ENCODE results near the gene ELF3. TPM values are rescaled to one million over a fixed set of nuclear protein-coding genes. Genes with fewer than 3 reads are reported as not detected.

The ELF3 gene
- total and polyA plus RNA-seq, 2 of the 4 experiments (the other 2 are of a cell fraction): under 0.01 to 0.38 TPM

- no peak overlapping the region for H2BK15ac ChIP-seq (ENCODE audit: low read depth, low read length)
- H3K56ac ChIP-seq (ENCODE audit: extremely low read depth, insufficient read depth, low read length): no peak overlapping the region
- no peak overlapping the region for H3K4me3 ChIP-seq (ENCODE audit: insufficient read depth, low read depth, low read length)
- H4K8ac ChIP-seq (ENCODE audit: low read depth in 2 of 2, low read length in 2 of 2): no peak overlapping the region
- H4K5ac ChIP-seq (ENCODE audit: low read depth, low read length): no peak overlapping the region; the same call in 1 of the 2 replicates
- no peaks in the 10 kb centered on the region; the same call in 1 of the 2 replicates for H3K9me1 ChIP-seq (ENCODE audit: insufficient read depth, low read length)
- peaks cover 18% of the 10 kb centered on the region for H3K4me1 ChIP-seq (ENCODE audit: control insufficient read depth, insufficient read depth, low read length)
- ATAC-seq (ENCODE audit: low read depth) (no peak), DNase-seq (no peak)
- ChIA-PET CTCF (interaction anchor here (0.5 to 1.5 kb wide), 3 partner anchors 12 to 98 kb away, joined by 3 to 6 read pairs (median 4); no protein-coding TSS in a partner anchor), POLR2A (ENCODE audit: unreplicated experiment) (no interaction called here)
- H2BK5ac ChIP-seq (ENCODE audit: low read depth, low read length, poor library complexity, severe bottlenecking): no peak overlapping the region
- 0 out of 2 replicates have a peak overlapping the region, but pooled peaks have one; percentile 2 for H2BK20ac ChIP-seq (ENCODE audit: low read depth, low read length)
- no peaks in the 10 kb centered on the region for H4K20me1 ChIP-seq (ENCODE audit: insufficient read depth, low read length)
- H3K14ac ChIP-seq (replicated peaks; ENCODE audit: low read depth, low read length): no peak overlapping the region
- no peak overlapping the region for H2AK5ac ChIP-seq (ENCODE audit: low read depth, low read length)
- dilution Hi-C loops (cut with HindIII; ENCODE audit: low sequenced_read_pairs, unreplicated experiment) (no loop called here), in situ Hi-C loops (cut with MboI; ENCODE audit: low sequenced_read_pairs) (no loop called here), intact Hi-C loops (cut with micrococcal nuclease) (no loop called here)
- H3K36me3 ChIP-seq (ENCODE audit: control insufficient read depth, insufficient read depth, low read length): no peaks in the 10 kb centered on the region
- no peak overlapping the region for H2AK9ac ChIP-seq (replicated peaks; ENCODE audit: low read depth, low read length, poor library complexity)
- 87% methylated on average over 4 of the region's 21 CpGs; no CpG with 5 or more reads in 1 of the 2 experiments for WGBS, 2 experiments (ENCODE audit: extremely low coverage in 2 of 2, insufficient read length in 1 of 2)
- H3K79me1 ChIP-seq (ENCODE audit: low read depth in 1 of 2, low read length in 2 of 2): no peaks in the 10 kb centered on the region
- H3K9me3 ChIP-seq (ENCODE audit: control insufficient read depth, insufficient read depth, low read length): no peaks in the 10 kb centered on the region
- H3K9ac ChIP-seq (ENCODE audit: low read depth, low read length): no peak overlapping the region
- H3K4ac ChIP-seq (ENCODE audit: low read depth, low read length): peak overlapping the region; percentile 22; the same call in 1 of the 2 replicates
- H3K4me2 ChIP-seq (ENCODE audit: low read depth, low read length): no peak overlapping the region
- H3K23ac ChIP-seq (ENCODE audit: low read depth, low read length): no peak overlapping the region
- H3K27ac ChIP-seq (ENCODE audit: insufficient read depth, low read length): peak overlapping the region; percentile 5; the same call in 1 of the 2 replicates
- H4K91ac ChIP-seq (ENCODE audit: insufficient read depth, low read depth, low read length): no peak overlapping the region
- H2BK120ac ChIP-seq (ENCODE audit: low read depth, low read length): no peak overlapping the region
- BruUV-seq (replicated peaks): no TSS peak
- peaks cover 8% of the 10 kb centered on the region for H3K27me3 ChIP-seq (ENCODE audit: control insufficient read depth, insufficient read depth, low read length)
- no peak overlapping the region; the same call in 1 of the 2 replicates for H3K18ac ChIP-seq (ENCODE audit: low read depth, low read length)
- H2AFZ ChIP-seq (replicated peaks; ENCODE audit: low read length, poor library complexity): no peak overlapping the region
- no peak for TF ChIP-seq CHD1 (IDR thresholded peaks at IDR 0.05; ENCODE audit: low read depth, low read length)
- TF ChIP-seq MAZ (IDR thresholded peaks at IDR 0.05; ENCODE audit: borderline replicate concordance, low read depth, low read length): no peak
- no peak for TF ChIP-seq NFE2L2 (IDR thresholded peaks at IDR 0.05; ENCODE audit: low read depth, low read length)
- TF ChIP-seq CEBPB (IDR thresholded peaks at IDR 0.05; ENCODE audit: low read depth, low read length): no peak
- TF ChIP-seq, protein P1, sequence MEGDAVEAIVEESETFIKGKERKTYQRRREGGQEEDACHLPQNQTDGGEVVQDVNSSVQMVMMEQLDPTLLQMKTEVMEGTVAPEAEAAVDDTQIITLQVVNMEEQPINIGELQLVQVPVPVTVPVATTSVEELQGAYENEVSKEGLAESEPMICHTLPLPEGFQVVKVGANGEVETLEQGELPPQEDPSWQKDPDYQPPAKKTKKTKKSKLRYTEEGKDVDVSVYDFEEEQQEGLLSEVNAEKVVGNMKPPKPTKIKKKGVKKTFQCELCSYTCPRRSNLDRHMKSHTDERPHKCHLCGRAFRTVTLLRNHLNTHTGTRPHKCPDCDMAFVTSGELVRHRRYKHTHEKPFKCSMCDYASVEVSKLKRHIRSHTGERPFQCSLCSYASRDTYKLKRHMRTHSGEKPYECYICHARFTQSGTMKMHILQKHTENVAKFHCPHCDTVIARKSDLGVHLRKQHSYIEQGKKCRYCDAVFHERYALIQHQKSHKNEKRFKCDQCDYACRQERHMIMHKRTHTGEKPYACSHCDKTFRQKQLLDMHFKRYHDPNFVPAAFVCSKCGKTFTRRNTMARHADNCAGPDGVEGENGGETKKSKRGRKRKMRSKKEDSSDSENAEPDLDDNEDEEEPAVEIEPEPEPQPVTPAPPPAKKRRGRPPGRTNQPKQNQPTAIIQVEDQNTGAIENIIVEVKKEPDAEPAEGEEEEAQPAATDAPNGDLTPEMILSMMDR (conservative IDR thresholded peaks at IDR 0.05; ENCODE audit: low read depth, low read length): no peak
- no peak for TF ChIP-seq ELK1 (IDR thresholded peaks at IDR 0.05; ENCODE audit: borderline replicate concordance, low read depth, low read length)
- no peak for TF ChIP-seq MAFK (IDR thresholded peaks at IDR 0.05; ENCODE audit: low read depth, low read length)
- no peak for TF ChIP-seq RAD21 (IDR thresholded peaks at IDR 0.05; ENCODE audit: low read length)
- no peak for TF ChIP-seq MXI1 (IDR thresholded peaks at IDR 0.05; ENCODE audit: borderline replicate concordance, low read depth, low read length)
- TF ChIP-seq FOS (IDR thresholded peaks at IDR 0.05; ENCODE audit: low read depth, low read length): no peak
- TF ChIP-seq RCOR1 (IDR thresholded peaks at IDR 0.05; ENCODE audit: insufficient replicate concordance, low read length): no peak
- TF ChIP-seq BHLHE40 (IDR thresholded peaks at IDR 0.05; ENCODE audit: low read depth, low read length): no peak
- no peak for TF ChIP-seq USF2 (IDR thresholded peaks at IDR 0.05; ENCODE audit: low read depth, low read length)
Measured at GRCh38 chr1:202016811-202017748, 6.7 kb downstream of the ELF3 start.
